ENCODE data around the gene CHEK2. TPM values are rescaled to one million over a fixed set of nuclear protein-coding genes. Genes with fewer than 3 reads are reported as not detected.

CHEK2 gene
- total and polyA plus RNA-seq, 9 donors, result 4.1 to 18.2 (median 10.2) TPM

- no peaks in the 10 kb centered on the region for H3K27me3 ChIP-seq
- intact Hi-C loops (cut with DNase I), result no loop called here
- no peaks in the 10 kb centered on the region for H3K36me3 ChIP-seq
- H3K4me3 ChIP-seq, result no peak overlapping the region
- TF ChIP-seq, protein P1, sequence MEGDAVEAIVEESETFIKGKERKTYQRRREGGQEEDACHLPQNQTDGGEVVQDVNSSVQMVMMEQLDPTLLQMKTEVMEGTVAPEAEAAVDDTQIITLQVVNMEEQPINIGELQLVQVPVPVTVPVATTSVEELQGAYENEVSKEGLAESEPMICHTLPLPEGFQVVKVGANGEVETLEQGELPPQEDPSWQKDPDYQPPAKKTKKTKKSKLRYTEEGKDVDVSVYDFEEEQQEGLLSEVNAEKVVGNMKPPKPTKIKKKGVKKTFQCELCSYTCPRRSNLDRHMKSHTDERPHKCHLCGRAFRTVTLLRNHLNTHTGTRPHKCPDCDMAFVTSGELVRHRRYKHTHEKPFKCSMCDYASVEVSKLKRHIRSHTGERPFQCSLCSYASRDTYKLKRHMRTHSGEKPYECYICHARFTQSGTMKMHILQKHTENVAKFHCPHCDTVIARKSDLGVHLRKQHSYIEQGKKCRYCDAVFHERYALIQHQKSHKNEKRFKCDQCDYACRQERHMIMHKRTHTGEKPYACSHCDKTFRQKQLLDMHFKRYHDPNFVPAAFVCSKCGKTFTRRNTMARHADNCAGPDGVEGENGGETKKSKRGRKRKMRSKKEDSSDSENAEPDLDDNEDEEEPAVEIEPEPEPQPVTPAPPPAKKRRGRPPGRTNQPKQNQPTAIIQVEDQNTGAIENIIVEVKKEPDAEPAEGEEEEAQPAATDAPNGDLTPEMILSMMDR (IDR thresholded peaks at IDR 0.05), result no peak
- TF ChIP-seq EP300 (IDR thresholded peaks at IDR 0.05), result no peak
- no peak for TF ChIP-seq POLR2A (IDR thresholded peaks at IDR 0.05)
- DNase-seq, result no peak
- H3K27ac ChIP-seq, result no peak overlapping the region
- H3K4me1 ChIP-seq (ENCODE audit: insufficient read depth), result no peaks in the 10 kb centered on the region
- no peaks in the 10 kb centered on the region for H3K9me3 ChIP-seq
These were observed 91.2 kb downstream of the CHEK2 start for GRCh38 chr22:28650463-28650862.

DNA sequence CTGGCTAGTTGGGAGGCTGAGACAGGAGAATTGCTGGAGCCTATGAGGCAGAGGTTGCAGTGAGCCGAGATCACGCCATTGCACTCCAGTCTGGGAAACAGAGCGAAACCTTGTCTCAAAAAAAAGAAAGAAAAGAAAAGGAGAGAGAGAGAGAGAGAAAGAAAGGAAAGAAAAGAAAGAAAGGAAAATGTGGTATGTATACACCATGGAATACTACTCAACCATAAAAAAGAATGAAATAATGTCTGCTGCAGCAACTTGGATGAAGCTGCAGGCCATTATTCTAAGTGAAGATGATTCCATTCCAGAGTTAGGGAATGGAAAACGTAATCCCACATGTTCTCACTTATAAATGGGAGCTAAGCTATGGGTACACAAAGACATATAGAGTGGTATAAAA lies 92.8 kb downstream of the CHEK2 start:
- no peak for DNase-seq

GRCh38 chr22:28647216-28647615 lies 94.4 kb downstream of the CHEK2 start:
- TF ChIP-seq, protein P1 (IDR thresholded peaks at IDR 0.05), result no peak
- TF ChIP-seq POLR2A (IDR thresholded peaks at IDR 0.05), result no peak
- no peak for TF ChIP-seq EP300 (IDR thresholded peaks at IDR 0.05)
- peaks cover 1% of the 10 kb centered on the region for H3K4me1 ChIP-seq (ENCODE audit: insufficient read depth)
- intact Hi-C loops (cut with DNase I), result no loop called here
- no peaks in the 10 kb centered on the region for H3K36me3 ChIP-seq
- no peaks in the 10 kb centered on the region for H3K27me3 ChIP-seq
- WGBS, 3 donors, result 89 to 99% (median 99%) methylated on average over 3 of the region's 3 CpGs
- H3K27ac ChIP-seq, result no peak overlapping the region
- H3K9me3 ChIP-seq, result no peaks in the 10 kb centered on the region
- H3K4me3 ChIP-seq, result no peak overlapping the region
- no peak for DNase-seq

More for the DNA sequence above, 92.8 kb downstream of the CHEK2 start:
- no peaks in the 10 kb centered on the region for H3K9me3 ChIP-seq
- H3K36me3 ChIP-seq, result no peaks in the 10 kb centered on the region
- intact Hi-C loops (cut with DNase I), result no loop called here
- H3K27me3 ChIP-seq, result no peaks in the 10 kb centered on the region
- H3K27ac ChIP-seq, result no peak overlapping the region
- no peak overlapping the region for H3K4me3 ChIP-seq
- 97 to 99% (median 99%) methylated on average over 4 of the region's 4 CpGs for WGBS, 3 donors
- no peak for TF ChIP-seq EP300 (IDR thresholded peaks at IDR 0.05)
- H3K4me1 ChIP-seq (ENCODE audit: insufficient read depth), result peaks cover 1% of the 10 kb centered on the region

DNA sequence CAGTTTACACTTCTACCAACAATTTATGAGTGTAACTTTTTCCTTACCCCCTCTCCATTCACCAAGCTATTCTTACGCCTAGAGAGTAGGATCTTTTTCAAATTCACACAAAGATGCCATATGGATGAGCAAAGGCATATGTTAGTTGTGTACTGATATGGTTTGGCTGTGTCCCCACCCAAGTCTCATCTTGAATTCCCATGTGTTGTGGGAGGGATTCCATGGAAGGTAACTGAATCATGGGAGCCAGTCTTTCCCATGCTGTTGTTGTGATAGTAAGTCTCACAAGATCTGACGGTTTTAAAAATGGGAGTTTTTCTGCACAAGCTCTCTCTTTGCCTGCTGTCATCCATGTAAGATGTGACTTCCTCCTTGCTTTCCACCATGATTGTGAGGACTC lies 102.3 kb downstream of the CHEK2 start:
- intact Hi-C loops (cut with DNase I), result no loop called here
- DNase-seq, result no peak
- H3K27ac ChIP-seq, result no peak overlapping the region
- no peak overlapping the region for H3K4me3 ChIP-seq
- H3K9me3 ChIP-seq, result no peaks in the 10 kb centered on the region
- no peaks in the 10 kb centered on the region for H3K27me3 ChIP-seq
- TF ChIP-seq EP300 (IDR thresholded peaks at IDR 0.05), result no peak
- TF ChIP-seq, protein P1 (IDR thresholded peaks at IDR 0.05), result no peak
- no peak for TF ChIP-seq POLR2A (IDR thresholded peaks at IDR 0.05)
- H3K4me1 ChIP-seq (ENCODE audit: insufficient read depth), result peaks cover under 1% of the 10 kb centered on the region
- WGBS, 3 donors, result 94 to 100% (median 99%) methylated on average over 2 of the region's 2 CpGs
- no peaks in the 10 kb centered on the region for H3K36me3 ChIP-seq

Small RNA genes within 50 kb of the gene (small RNA-seq; reads per million reads assigned to genes)
- not detected for gene RN7SL162P

Other genes with a start within 250 kb of the CHEK2 start
- 100 to 1,000 TPM in 1 of 7 donors, 10 to 100 TPM in 6; 57.9 to 127 (median 82.2) TPM for gene TTC28, start 62.0 kb downstream of the CHEK2 start, total RNA-seq
- 10 to 100 TPM; 16.7 to 24.3 TPM for gene TTC28, start 62.0 kb downstream of the CHEK2 start, polyA plus RNA-seq
- gene HSCB, start 219 bp upstream of the CHEK2 start, total RNA-seq, result 10 to 100 TPM; 14.9 to 70.6 (median 17.0) TPM
- gene HSCB, start 219 bp upstream of the CHEK2 start, polyA plus RNA-seq, result 10 to 100 TPM; 25.7 to 27.9 TPM
- 10 to 100 TPM; 14.9 to 24.7 (median 22.8) TPM for gene CCDC117, start 30.9 kb upstream of the CHEK2 start, total RNA-seq
- 10 to 100 TPM; 11.7 to 34.2 TPM for gene CCDC117, start 30.9 kb upstream of the CHEK2 start, polyA plus RNA-seq
- gene XBP1, start 58.7 kb upstream of the CHEK2 start, total RNA-seq, result 100 to 1,000 TPM; 115 to 229 (median 138) TPM
- 100 to 1,000 TPM in 1 of 2 donors, 10 to 100 TPM in 1; 53.1 to 154 TPM for gene XBP1, start 58.7 kb upstream of the CHEK2 start, polyA plus RNA-seq
- 10 to 100 TPM; 11.1 to 24.3 (median 14.1) TPM for gene ZNRF3, start 141.8 kb upstream of the CHEK2 start, total RNA-seq
- 1 to 10 TPM; 7.4 TPM for gene ZNRF3, start 141.8 kb upstream of the CHEK2 start, polyA plus RNA-seq

All from ovary (tissue), 9 donors.